Neural cell (in vitro differentiated cells): Measurements from ENCODE around the gene ANO1. TPM values are rescaled to one million over a fixed set of nuclear protein-coding genes. Genes with fewer than 3 reads are reported as not detected.

Source experiments
- H2AFZ ChIP-seq: fragments of 200-600, 300-800 bp; sonication (generic), shearing (Covaris generic); 2 replicates; pipeline ENCODE4 v1.6.0; 2014; ENCODE audit warnings: low read depth, mild to moderate bottlenecking, antibody characterized with exemption, low read length, moderate library complexity
- H3F3A ChIP-seq: fragments of 200-600 bp; shearing (Covaris generic); 2 replicates; pipeline ENCODE4 v1.6.1; 2016; ENCODE audit warnings: mild to moderate bottlenecking, moderate library complexity, mixed read lengths, antibody characterized with exemption, low read length; ENCODE audit not compliant: insufficient read depth, poor library complexity, severe bottlenecking
- H3K27ac ChIP-seq: fragments of 200-600, 300-800 bp; sonication (generic), shearing (Covaris generic); 2 replicates; pipeline ENCODE4 v1.5.1; 2014; ENCODE audit warnings: mild to moderate bottlenecking, low read length, moderate library complexity
- H3K27me3 ChIP-seq: fragments of 300-800, 200-600 bp; sonication (generic), shearing (Covaris generic); 2 replicates; pipeline ENCODE4 v1.6.0; 2014; ENCODE audit warnings: mild to moderate bottlenecking, low read depth, low read length, moderate library complexity; ENCODE audit not compliant: insufficient read depth
- H3K36me3 ChIP-seq: fragments of 300-800, 200-600 bp; sonication (generic), shearing (Covaris generic); 2 replicates; pipeline ENCODE4 v1.5.1; 2014; ENCODE audit warnings: mild to moderate bottlenecking, antibody characterized with exemption, low read length, moderate library complexity; ENCODE audit not compliant: insufficient read depth
- H3K4me2 ChIP-seq: fragments of 300-800, 200-600 bp; sonication (generic), shearing (Covaris generic); 2 replicates; pipeline ENCODE4 v1.6.0; 2014; ENCODE audit warnings: mild to moderate bottlenecking, low read length
- H3K4me3 ChIP-seq: fragments of 300-800, 200-600 bp; sonication (generic), shearing (Covaris generic); 2 replicates; pipeline ENCODE4 v1.5.1; 2014; ENCODE audit warnings: mild to moderate bottlenecking, low read length, moderate library complexity
- H3K79me2 ChIP-seq: fragments of 200-600 bp; shearing (Covaris generic); replicated peaks from 2 replicates; pipeline ENCODE4 v1.6.0; 2014; ENCODE audit warnings: mild to moderate bottlenecking, low read length, moderate library complexity; ENCODE audit not compliant: insufficient read depth
- H3K9ac ChIP-seq: fragments of 300-800, 200-600 bp; sonication (generic), shearing (Covaris generic); 2 replicates; pipeline ENCODE4 v1.6.1; 2016; ENCODE audit warnings: mild to moderate bottlenecking, low read length, mixed read lengths
- H3K9me2 ChIP-seq: fragments of 200-600 bp; shearing (Covaris generic); 2 replicates; pipeline ENCODE4 v1.6.1; 2016; ENCODE audit warnings: mild to moderate bottlenecking, low read length, mixed read lengths; ENCODE audit not compliant: insufficient read depth
- H3K9me3 ChIP-seq: fragments of 200-600, 300-800 bp; sonication (generic), shearing (Covaris generic); 2 replicates; pipeline ENCODE4 v1.6.1; 2016; ENCODE audit warnings: mild to moderate bottlenecking, mixed run types, low read length, moderate library complexity, mixed read lengths
- H4K20me1 ChIP-seq: fragments of 200-600 bp; shearing (Covaris generic); 2 replicates; pipeline ENCODE4 v1.6.1; 2016; ENCODE audit warnings: mild to moderate bottlenecking, mixed run types; ENCODE audit not compliant: insufficient read depth
- EP300 ChIP-seq: fragments of 450-650 bp; conservative IDR thresholded peaks from 2 replicates; pipeline ENCODE4 v1.6.1; 2014; ENCODE audit warnings: antibody characterized with exemption, mild to moderate bottlenecking, moderate library complexity; ENCODE audit not compliant: poor library complexity, severe bottlenecking
- EZH2 ChIP-seq: fragments of 200-600, 300-800 bp; shearing (Covaris generic), sonication (generic); IDR thresholded peaks from 2 replicates; pipeline ENCODE4 v1.6.1; 2014; ENCODE audit warnings: antibody characterized with exemption, low read length, borderline replicate concordance, mild to moderate bottlenecking; ENCODE audit not compliant: insufficient read depth, poor library complexity, severe bottlenecking
- MXI1 ChIP-seq: fragments of 450-650 bp; conservative IDR thresholded peaks from 2 replicates; pipeline ENCODE4 v1.6.1; 2014; ENCODE audit warnings: antibody characterized with exemption, mild to moderate bottlenecking; ENCODE audit not compliant: poor library complexity, severe bottlenecking
- POLR2AphosphoS5 ChIP-seq: IDR thresholded peaks from 2 replicates; pipeline ENCODE4 v1.6.1; 2012
- RAD21 ChIP-seq: fragments of 450-650 bp; conservative IDR thresholded peaks from 2 replicates; pipeline ENCODE4 v1.6.1; 2014; ENCODE audit warnings: antibody characterized with exemption, mild to moderate bottlenecking, moderate library complexity
- REST ChIP-seq: IDR thresholded peaks from 2 replicates; pipeline ENCODE4 v1.6.1; 2012; ENCODE audit warnings: borderline replicate concordance
- SMC3 ChIP-seq: fragments of 450-650 bp; conservative IDR thresholded peaks from 2 replicates; pipeline ENCODE4 v1.6.1; 2014; ENCODE audit warnings: antibody characterized with exemption, mild to moderate bottlenecking, moderate library complexity; ENCODE audit not compliant: poor library complexity
- TAF1 ChIP-seq: IDR thresholded peaks from 2 replicates; pipeline ENCODE4 v1.6.1; 2012; ENCODE audit warnings: low read depth
- polyA plus RNA-seq: library from polyadenylated mRNA; depleted of rRNA; stranded (reverse); fragments of >200 nt; gene quantifications from 2 replicates; pipeline ENCODE4 v1.2.3, GENCODE V29; 2014
- TF ChIP-seq, protein P1 (sequence below): fragments of 450-650 bp; IDR thresholded peaks from 2 replicates; pipeline ENCODE4 v1.5.1; 2014; ENCODE audit warnings: antibody characterized with exemption, mild to moderate bottlenecking, moderate library complexity; ENCODE audit not compliant: poor library complexity, severe bottlenecking

The ANO1 gene
- polyA plus RNA-seq, 1 donor from 2014 or later, result not detected

- Histone ChIP-seq H3K9me2 (no peaks in the 10 kb centered on the region), H3K27ac (no peak overlapping the region), H3K27me3 (no peaks in the 10 kb centered on the region), H3K79me2 (no peaks in the 10 kb centered on the region), H3K4me3 (no peak overlapping the region), H3K9me3 (no peaks in the 10 kb centered on the region), H3F3A (no peaks in the 10 kb centered on the region), H2AFZ (no peak overlapping the region), H3K9ac (no peak overlapping the region), H3K36me3 (no peaks in the 10 kb centered on the region), H4K20me1 (no peaks in the 10 kb centered on the region), H3K4me2 (no peak overlapping the region)
- no peak for TF ChIP-seq MXI1
- TF ChIP-seq EZH2, result no peak
- no peak for TF ChIP-seq TAF1
- no peak for TF ChIP-seq POLR2AphosphoS5
- no peak for TF ChIP-seq RAD21
- TF ChIP-seq REST, result no peak
- TF ChIP-seq, protein P1, sequence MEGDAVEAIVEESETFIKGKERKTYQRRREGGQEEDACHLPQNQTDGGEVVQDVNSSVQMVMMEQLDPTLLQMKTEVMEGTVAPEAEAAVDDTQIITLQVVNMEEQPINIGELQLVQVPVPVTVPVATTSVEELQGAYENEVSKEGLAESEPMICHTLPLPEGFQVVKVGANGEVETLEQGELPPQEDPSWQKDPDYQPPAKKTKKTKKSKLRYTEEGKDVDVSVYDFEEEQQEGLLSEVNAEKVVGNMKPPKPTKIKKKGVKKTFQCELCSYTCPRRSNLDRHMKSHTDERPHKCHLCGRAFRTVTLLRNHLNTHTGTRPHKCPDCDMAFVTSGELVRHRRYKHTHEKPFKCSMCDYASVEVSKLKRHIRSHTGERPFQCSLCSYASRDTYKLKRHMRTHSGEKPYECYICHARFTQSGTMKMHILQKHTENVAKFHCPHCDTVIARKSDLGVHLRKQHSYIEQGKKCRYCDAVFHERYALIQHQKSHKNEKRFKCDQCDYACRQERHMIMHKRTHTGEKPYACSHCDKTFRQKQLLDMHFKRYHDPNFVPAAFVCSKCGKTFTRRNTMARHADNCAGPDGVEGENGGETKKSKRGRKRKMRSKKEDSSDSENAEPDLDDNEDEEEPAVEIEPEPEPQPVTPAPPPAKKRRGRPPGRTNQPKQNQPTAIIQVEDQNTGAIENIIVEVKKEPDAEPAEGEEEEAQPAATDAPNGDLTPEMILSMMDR, result no peak
- TF ChIP-seq EP300, result no peak
- TF ChIP-seq SMC3, result no peak
Observed at GRCh38 chr11:70127653-70128434, 49.7 kb downstream of the ANO1 start.

GRCh38 chr11:70128435-70128906 lies 50.4 kb downstream of the ANO1 start:
- no peak overlapping the region for H3K4me3 ChIP-seq
- H3K27me3 ChIP-seq, result no peaks in the 10 kb centered on the region
- no peaks in the 10 kb centered on the region for H3K36me3 ChIP-seq
- no peaks in the 10 kb centered on the region for H3K9me2 ChIP-seq
- H3F3A ChIP-seq, result no peaks in the 10 kb centered on the region
- no peak overlapping the region for H3K9ac ChIP-seq
- H3K27ac ChIP-seq, result no peak overlapping the region
- H3K9me3 ChIP-seq, result no peaks in the 10 kb centered on the region
- no peaks in the 10 kb centered on the region for H3K79me2 ChIP-seq
- H3K4me2 ChIP-seq, result no peak overlapping the region
- H4K20me1 ChIP-seq, result no peaks in the 10 kb centered on the region
- H2AFZ ChIP-seq, result no peak overlapping the region
- TF ChIP-seq RAD21 (no peak), SMC3 (no peak), TAF1 (no peak), EZH2 (no peak), MXI1 (no peak), POLR2AphosphoS5 (no peak), REST (no peak), EP300 (no peak)
- TF ChIP-seq, protein P1, result no peak
